Upper lobe of right lung (tissue), 1 donor: ENCODE measurements around the gene SPATA1. TPM values are rescaled to one million over a fixed set of nuclear protein-coding genes. Genes with fewer than 3 reads are reported as not detected.
"Not testable (repeated sequence)": the region's sequence is repeated elsewhere in the genome, so short reads cannot be mapped to it uniquely, and the experiment has no call there.

ENCODE experiments used
- ATAC-seq: fragments of 200-7000 bp; cut with Tn5 transposase; one replicate; pipeline ENCODE4 v1.9.1; 2020; ENCODE audit warnings: mild to moderate bottlenecking, moderate library complexity
- DNase-seq: peaks from one replicate; pipeline ENCODE4 v3.0.0-alpha.2; 2020
- H3K27ac ChIP-seq: fragments of 200-600 bp; one replicate; pipeline ENCODE4 v1.8.0; 2022
- H3K27me3 ChIP-seq: fragments of 200-600 bp; one replicate; pipeline ENCODE4 v1.8.0; 2022; ENCODE audit warnings: mild to moderate bottlenecking
- H3K36me3 ChIP-seq: fragments of 200-600 bp; one replicate; pipeline ENCODE4 v1.8.0; 2022
- H3K4me1 ChIP-seq: fragments of 200-600 bp; one replicate; pipeline ENCODE4 v1.8.0; 2022
- H3K4me3 ChIP-seq: fragments of 200-600 bp; one replicate; pipeline ENCODE4 v1.8.0; 2022; ENCODE audit warnings: mild to moderate bottlenecking
- H3K9me3 ChIP-seq: fragments of 200-600 bp; one replicate; pipeline ENCODE4 v1.8.0; 2022
- intact Hi-C: fragments of 100-400 bp; cut with DNase I; formaldehyde crosslinking; loops from one replicate; pipeline ENCODE4 v1.11.0; 2022
- total RNA-seq: library from RNA; stranded (reverse); fragmentation: NEBNext Ultra II Directional; extraction: Animal tissue kit (Norgen Biotek cat#: 25700); gene quantifications from one replicate; pipeline ENCODE4 v1.2.1, GENCODE V29; 2021
- TF ChIP-seq, protein P1 (sequence below): fragments of 200-600 bp; IDR thresholded peaks from one replicate; pipeline ENCODE4 v1.8.0; 2022; ENCODE audit warnings: antibody characterized with exemption
- donor health status: DM: no; HTN: yes; CAD: no; lungs with severe emphysema.

The SPATA1 gene
- total RNA-seq, 1 donor from 2014 or later: 3.4 TPM

DNA sequence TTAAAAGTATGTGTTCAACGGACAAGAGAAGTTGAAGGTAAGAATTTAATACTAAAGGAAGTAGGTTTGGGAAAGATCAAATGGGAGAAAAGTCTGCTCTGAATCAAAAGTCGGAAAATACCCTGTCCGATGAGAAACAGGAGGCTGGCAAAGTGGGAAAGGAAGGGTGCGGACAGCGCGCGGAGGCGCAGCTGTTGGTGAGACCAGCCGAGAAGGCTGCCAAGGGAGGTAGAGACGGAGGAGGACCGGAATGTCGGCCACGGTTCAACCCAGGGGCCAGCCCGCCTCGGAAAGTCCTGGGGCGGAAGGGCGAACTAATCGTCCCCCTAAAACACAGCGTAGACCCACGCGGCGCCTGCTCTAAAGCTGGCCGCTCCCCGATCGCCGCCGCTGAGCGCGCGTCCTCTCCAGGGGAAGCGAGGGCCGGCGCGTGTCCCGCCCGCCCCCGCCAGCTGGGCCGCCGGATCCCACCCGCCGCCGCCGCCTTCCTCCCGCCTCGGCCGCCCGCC, 639 bp upstream of the SPATA1 start:
- H3K4me1 ChIP-seq: peaks cover 38% of the 10 kb centered on the region
- TF ChIP-seq, protein P1, sequence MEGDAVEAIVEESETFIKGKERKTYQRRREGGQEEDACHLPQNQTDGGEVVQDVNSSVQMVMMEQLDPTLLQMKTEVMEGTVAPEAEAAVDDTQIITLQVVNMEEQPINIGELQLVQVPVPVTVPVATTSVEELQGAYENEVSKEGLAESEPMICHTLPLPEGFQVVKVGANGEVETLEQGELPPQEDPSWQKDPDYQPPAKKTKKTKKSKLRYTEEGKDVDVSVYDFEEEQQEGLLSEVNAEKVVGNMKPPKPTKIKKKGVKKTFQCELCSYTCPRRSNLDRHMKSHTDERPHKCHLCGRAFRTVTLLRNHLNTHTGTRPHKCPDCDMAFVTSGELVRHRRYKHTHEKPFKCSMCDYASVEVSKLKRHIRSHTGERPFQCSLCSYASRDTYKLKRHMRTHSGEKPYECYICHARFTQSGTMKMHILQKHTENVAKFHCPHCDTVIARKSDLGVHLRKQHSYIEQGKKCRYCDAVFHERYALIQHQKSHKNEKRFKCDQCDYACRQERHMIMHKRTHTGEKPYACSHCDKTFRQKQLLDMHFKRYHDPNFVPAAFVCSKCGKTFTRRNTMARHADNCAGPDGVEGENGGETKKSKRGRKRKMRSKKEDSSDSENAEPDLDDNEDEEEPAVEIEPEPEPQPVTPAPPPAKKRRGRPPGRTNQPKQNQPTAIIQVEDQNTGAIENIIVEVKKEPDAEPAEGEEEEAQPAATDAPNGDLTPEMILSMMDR: no peak
- DNase-seq (no peak), ATAC-seq (peak; percentile 77)
- H3K27me3 ChIP-seq: no peaks in the 10 kb centered on the region
- peaks cover 10% of the 10 kb centered on the region for H3K36me3 ChIP-seq
- peak overlapping the region; percentile 79 for H3K4me3 ChIP-seq
- H3K27ac ChIP-seq: peak overlapping the region; percentile 97
- H3K9me3 ChIP-seq: no peaks in the 10 kb centered on the region
- intact Hi-C loops: loop anchor here (10.0 kb wide), 1 partner anchor 59 kb away; no protein-coding TSS in a partner anchor

DNA sequence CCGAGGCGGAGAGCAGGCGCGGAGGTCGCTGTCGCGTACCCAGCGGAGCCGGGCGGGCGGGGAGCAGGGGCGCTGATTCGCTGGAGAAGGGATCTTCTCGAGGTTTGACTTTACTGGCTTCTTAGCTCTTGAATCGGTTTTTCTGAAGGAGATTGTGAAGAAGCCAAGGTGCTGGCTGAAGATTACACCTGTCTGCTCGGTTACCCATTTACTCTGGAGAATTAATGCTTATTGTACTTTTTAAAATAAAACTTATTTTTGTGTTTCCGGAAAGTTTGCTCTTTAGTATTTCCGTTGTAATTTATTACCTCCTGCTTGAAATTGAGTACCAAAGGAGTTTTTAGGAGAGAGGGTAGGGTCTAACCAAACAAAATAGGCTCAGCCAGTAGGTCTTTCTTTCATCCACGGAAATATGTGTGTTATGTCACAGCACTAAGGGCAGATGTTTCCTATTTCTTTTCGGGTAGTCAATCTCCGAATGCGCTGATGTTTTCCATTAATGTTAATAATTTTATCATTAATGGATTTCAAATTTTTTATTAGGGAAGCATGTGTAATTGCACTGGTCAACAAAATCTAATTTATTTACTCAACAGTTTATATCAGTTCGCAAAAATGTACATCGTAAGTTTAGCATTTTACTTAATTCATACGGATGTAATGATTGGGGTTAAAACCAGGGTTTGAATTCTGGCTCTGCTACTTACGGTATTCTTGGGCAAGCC, 705 bp downstream of the SPATA1 start:
- H3K36me3 ChIP-seq: no peaks in the 10 kb centered on the region
- peak overlapping the region; percentile 79 for H3K4me3 ChIP-seq
- no peaks in the 10 kb centered on the region for H3K27me3 ChIP-seq
- DNase-seq (no peak), ATAC-seq (no peak)
- H3K27ac ChIP-seq: peak overlapping the region; percentile 97
- intact Hi-C loops: loop anchor here (10.0 kb wide), 1 partner anchor 58 kb away; no protein-coding TSS in a partner anchor
- TF ChIP-seq, protein P1: no peak
- no peaks in the 10 kb centered on the region for H3K9me3 ChIP-seq
- H3K4me1 ChIP-seq: peaks cover 28% of the 10 kb centered on the region

DNA sequence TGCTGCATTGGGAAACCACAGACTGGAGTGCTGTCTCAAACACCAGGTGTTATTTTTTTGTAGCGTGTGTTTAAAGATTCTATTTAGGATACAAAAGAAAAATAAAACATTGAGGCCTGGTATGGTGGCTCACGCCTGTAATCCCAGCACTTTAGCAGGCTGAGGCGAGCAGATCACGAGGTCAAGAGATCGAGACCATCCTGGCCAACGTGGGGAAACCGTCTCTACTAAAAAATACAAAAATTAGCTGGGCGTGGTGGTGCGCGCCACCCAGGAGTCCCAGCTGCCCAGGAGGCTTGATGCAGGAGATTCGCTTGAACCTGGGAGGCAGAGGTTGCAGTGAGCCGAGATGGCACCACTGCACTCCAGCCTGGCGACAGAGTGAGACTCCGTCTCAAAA, 1.7 kb downstream of the SPATA1 start:
- peaks cover 19% of the 10 kb centered on the region for H3K4me1 ChIP-seq
- H3K9me3 ChIP-seq, H3K27ac ChIP-seq, H3K36me3 ChIP-seq, DNase-seq, H3K27me3 ChIP-seq, ATAC-seq, H3K4me3 ChIP-seq: not testable (repeated sequence)
- intact Hi-C loops: loop anchor here (10.0 kb wide), 1 partner anchor 57 kb away; no protein-coding TSS in a partner anchor

DNA sequence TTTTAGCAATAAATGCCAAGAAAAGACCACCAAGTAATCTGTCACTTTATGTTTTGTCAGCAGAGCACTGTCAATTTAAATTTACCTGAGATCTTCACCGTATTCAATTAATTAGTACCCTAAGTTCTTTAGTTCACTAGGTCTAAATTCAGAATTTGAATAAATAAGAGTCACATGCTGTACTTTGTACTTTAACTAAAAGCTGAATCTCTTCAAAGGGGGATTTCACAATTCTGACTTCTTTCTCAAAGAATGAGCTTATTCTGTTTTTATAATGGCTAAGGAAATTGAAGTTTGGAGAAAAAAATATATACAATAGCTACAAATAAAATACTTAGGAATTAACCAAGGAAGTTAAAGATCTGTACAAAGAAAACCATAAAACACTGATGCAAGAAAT, 2.3 kb downstream of the SPATA1 start:
- Histone ChIP-seq H3K4me1 (peaks cover 13% of the 10 kb centered on the region), H3K9me3 (no peaks in the 10 kb centered on the region), H3K27me3 (no peaks in the 10 kb centered on the region), H3K36me3 (no peaks in the 10 kb centered on the region), H3K4me3 (no peak overlapping the region), H3K27ac (no peak overlapping the region)
- DNase-seq (no peak), ATAC-seq (no peak)
- TF ChIP-seq, protein P1: no peak
- intact Hi-C loops: loop anchor here (10.0 kb wide), 1 partner anchor 56 kb away; no protein-coding TSS in a partner anchor

DNA sequence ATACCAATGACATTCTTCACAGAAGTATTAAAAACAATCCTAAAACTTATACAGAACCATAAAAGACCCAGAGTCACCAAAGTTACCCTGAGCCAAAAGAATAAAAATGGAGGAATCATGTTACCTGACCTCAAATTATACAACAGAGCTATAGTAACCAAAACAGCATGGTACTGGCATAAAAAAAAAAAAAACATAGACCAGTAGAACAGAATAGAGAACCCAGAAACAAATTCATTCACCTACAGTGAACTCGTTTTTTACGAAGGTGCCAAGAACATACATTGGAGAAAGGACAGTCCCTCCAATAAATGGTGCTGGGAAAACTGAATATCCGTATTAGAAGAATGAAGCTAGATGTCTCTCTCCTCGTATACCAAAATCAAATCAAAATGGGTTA, 2.8 kb downstream of the SPATA1 start:
- Histone ChIP-seq H3K4me1 (peaks cover 8% of the 10 kb centered on the region), H3K27me3 (no peaks in the 10 kb centered on the region), H3K4me3 (no peak overlapping the region), H3K27ac (no peak overlapping the region), H3K9me3 (no peaks in the 10 kb centered on the region), H3K36me3 (no peaks in the 10 kb centered on the region)
- no peak for ATAC-seq
- intact Hi-C loops: loop anchor here (10.0 kb wide), 1 partner anchor 56 kb away; no protein-coding TSS in a partner anchor
- DNase-seq: no peak
- TF ChIP-seq, protein P1: no peak

DNA sequence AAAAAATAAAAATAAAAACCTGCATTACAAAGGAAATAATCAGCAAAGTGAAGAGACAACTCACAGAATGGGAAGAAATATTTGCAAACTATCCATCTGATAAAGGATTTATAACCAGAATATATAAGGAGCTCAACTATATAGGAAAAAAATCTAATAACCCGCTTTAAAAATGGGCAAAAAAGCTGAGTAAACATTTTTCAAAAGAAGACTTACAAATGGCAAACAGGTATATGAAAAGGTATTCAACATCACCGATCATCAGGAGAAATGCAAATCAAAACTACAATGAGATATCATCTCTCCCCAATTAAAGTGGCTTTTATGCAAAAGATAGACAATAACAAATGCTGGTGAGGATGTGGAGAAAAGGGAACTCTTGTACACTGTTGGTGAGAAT, 4.0 kb downstream of the SPATA1 start:
- TF ChIP-seq, protein P1: no peak
- no peaks in the 10 kb centered on the region for H3K9me3 ChIP-seq
- DNase-seq: no peak
- H3K36me3 ChIP-seq: no peaks in the 10 kb centered on the region
- intact Hi-C loops: no loop called here
- H3K27me3 ChIP-seq: no peaks in the 10 kb centered on the region
- no peak overlapping the region for H3K27ac ChIP-seq
- ATAC-seq: no peak
- no peak overlapping the region for H3K4me3 ChIP-seq
- H3K4me1 ChIP-seq: peaks cover 2% of the 10 kb centered on the region
